ENCODE measurements around the gene FAM124A.

DNA sequence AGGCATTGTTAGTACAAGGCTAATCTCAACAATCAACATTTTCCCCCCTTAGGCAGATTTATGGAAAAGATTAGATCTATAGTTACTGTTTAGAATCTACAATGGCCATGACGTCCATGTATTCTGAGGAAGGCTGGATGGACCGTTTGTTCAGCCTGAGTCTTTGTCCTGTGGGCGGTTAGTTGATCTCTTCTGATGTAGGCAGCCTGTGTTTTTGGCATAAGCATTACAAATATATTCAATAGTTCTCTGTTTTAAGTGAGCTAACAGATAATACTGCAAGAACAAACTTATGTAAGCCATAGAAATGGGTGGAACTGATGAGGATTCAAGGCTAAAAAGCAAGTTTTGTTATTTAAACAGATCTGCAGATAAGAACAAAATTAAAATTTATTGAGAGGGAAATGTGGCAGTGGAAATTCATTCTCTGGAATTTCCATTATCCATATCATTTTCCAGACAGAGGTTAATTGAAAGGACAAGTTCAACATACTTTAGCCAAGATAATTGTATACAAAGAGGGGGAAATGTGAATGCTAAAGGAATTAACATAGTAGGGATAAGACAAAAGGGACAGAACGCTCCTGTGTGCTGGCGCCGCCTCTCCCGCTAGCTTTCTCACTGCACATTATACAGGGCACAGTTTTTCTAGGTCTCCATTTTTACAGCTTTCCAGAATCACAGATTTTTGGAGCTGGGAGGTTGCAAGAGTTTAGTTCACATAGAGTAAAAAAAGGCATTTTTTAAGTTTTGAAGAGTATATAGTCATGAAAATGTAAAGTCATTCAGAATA is 48.6 kb downstream of the FAM124A start:
- TF ChIP-seq, protein P1, sequence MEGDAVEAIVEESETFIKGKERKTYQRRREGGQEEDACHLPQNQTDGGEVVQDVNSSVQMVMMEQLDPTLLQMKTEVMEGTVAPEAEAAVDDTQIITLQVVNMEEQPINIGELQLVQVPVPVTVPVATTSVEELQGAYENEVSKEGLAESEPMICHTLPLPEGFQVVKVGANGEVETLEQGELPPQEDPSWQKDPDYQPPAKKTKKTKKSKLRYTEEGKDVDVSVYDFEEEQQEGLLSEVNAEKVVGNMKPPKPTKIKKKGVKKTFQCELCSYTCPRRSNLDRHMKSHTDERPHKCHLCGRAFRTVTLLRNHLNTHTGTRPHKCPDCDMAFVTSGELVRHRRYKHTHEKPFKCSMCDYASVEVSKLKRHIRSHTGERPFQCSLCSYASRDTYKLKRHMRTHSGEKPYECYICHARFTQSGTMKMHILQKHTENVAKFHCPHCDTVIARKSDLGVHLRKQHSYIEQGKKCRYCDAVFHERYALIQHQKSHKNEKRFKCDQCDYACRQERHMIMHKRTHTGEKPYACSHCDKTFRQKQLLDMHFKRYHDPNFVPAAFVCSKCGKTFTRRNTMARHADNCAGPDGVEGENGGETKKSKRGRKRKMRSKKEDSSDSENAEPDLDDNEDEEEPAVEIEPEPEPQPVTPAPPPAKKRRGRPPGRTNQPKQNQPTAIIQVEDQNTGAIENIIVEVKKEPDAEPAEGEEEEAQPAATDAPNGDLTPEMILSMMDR (IDR thresholded peaks at IDR 0.05), result no peak
- TF ChIP-seq POLR2A (IDR thresholded peaks at IDR 0.05), result no peak

Measured in ovary (tissue), 3 donors.